GM19397 (cell line): ENCODE measurements around the gene PYGM.
A peak's percentile ranks its signal among the peaks of the same experiment; 100 is the strongest.

Experiments used
- ATAC-seq: cut with Tn5 transposase; IDR thresholded peaks from one replicate; pipeline ENCODE4 v1.9.1; 2021; ENCODE audit warnings: mild to moderate bottlenecking, moderate library complexity; ENCODE audit not compliant: unreplicated experiment

PYGM gene

DNA sequence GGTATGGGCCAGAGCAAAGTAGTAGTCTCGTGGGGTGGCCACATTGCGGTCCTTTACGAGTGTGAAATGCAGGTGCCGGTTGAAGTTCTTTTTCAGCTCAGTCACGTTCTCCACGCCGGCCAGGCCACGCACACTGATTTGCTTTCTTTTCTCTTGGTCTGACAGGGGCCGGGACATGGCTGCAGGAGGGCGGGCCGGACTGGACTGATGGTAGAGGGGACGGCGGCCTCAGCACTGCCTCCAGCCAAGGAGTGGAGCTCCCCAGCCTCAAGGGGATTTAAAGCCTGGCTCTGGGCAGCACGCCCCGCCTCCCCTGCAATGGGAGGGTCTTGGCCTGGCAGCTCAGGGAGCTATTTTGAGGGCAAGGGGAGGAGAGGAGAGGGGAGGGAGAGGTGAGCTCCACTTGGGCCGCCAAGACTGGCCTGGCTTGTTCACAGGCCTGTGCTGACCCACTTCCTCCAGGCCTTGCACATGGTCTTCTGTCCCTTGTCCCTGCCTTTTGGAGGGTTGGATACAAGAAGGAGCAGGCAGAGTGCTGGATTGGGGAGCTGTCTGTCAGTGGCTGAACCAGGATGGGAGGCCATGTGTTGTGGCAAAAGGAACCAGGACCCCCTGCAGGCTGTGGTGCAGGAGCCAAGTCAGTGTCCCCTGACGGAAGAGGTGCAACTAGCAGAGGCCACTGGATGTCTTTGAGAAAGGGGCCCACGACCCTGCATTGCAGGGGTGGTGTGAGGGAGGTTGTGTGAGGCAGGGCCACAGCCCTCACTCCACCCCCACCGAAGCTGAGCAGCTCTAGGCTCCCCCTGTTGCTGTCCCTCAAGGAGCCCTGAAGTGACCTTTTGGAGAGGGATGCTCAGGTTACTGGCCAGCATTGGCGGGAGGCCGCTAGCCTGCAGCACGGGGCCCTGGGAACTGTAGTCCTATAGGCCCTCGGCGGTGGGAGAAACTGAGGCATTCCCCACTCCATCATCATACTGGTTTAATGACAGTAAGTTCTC, at the start of gene PYGM:
PYGM (minus strand) TSS at position 253 of the 998 bp plus-strand sequence; CDS start at position 177, 76 bp downstream.
- ATAC-seq = no peak

DNA sequence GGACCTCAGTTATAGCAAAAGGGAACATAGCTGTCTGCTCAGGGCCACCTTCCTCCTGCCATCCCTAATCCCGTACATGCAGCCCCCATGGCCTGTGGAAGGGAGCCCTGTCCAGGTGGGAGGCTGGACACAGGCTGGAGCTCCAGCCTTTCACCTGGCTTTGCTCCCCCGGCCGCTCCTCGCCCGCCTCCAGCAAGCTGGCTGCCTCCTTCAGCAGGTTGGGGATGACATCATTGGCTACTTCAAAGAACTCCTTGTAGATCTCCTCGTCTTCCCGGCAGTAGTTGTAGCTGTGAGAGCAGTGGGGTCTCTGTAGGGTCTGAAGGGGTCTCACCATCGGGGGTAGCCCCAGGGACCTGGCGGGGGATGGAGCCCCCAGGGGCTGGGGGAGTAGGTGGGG, 45.7 kb upstream of the PYGM start:
- ATAC-seq = no peak

DNA sequence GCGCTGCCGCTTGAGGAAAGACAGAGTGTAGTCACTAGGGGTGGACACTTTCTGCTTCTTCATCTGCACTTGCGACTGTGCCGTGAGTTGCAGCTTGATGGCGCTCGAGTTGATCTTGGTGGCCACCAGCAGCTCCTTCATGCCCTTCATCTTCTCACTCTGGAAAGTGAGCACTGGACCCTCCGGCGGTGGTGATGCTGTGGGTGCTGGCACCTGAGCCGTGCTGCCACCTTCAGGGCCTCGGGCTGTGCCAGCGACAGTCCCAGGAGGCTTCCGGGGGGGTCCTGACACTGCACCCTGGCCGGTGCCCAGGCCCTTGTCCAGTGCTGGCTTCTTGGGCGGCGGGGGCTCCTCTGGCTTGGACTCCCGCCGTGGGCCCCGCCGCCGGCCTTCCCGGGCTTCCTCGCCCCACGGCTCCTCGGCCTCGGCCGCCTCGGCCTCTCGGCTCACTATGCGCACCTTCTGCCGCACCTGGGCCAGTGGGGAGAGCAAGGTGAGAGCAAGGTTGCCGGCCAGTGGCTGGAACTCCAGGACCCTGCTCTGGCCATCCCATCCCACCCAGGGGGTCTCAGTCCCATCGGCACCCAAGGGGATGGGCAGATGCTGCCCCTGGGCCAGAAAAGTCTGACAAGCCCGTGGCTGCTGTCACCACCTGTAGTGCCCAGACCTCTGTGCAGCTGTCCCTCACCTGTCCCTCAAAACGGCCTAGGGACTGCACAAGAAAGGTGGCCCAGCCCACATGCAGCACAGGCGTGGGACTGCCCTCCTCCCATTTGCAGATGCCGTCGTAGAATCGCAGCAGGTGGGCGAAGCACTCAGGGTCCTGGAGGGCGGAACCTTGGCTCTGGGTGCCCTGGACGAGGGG, 44.8 kb upstream of the PYGM start:
- no peak for ATAC-seq

DNA sequence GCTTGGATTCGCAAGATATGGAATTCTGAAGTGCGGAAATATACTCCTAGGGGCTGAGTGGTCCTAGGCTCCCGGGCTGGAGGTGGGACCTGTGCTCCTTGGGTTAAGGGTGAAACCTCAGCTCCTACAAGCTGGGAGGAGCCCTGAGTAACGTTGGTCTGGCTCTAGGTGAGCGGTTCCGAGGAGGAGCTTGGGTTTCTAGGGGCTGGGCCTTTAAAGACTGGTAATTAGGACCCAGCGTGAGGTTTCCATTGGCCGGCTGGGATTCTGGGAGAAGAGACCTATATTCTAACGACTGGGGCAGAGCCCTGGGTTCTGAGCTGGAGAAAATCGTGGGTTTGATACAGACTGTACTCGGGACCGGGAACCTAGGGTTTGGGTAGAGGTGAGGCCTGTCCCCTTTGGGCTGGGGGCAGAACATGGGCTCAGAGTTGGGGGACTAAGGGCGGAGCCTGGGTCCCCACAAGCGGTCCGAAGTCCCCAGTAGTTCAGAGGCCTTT, 44.1 kb upstream of the PYGM start:
- no peak for ATAC-seq

DNA sequence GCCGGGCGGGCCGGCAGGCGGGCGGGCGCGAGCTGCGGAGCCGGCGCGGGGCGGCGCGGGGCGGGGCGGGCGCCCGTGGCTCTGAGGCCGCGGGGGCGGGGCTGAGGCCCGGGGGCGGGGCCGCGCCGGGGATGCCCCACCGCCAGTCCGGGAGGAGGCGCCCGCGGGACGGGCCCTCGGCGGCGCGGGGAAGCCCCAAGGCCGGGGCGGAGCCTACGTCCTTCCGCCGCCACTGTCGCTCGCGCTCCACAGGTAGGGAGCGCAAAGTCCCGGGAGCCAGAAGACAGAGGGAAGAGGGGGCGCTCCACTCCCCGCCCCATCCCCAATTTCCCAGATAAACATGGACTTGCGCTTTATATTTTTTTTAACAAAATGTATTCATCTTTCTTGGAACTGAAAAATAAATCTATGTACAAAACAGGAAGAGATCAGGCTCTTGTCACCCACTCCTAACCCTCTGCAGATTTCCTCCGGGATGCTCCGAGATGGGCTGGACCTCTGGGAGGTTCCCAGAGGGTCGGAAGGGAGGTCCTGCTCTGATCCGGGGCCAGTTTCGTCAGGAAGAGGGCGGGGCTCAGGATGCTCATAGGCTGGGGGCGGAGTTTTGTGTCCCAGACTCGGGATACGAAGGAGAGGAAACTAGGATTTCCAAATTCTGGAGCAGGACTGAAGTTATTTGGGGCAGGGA, 43.5 kb upstream of the PYGM start, which contains the start of gene MAP4K2:
MAP4K2 (minus strand) TSS at position 57 of the 688 bp plus-strand sequence. CDS start 65 bp downstream, outside the sequence.
- ATAC-seq = peak; percentile 54

DNA sequence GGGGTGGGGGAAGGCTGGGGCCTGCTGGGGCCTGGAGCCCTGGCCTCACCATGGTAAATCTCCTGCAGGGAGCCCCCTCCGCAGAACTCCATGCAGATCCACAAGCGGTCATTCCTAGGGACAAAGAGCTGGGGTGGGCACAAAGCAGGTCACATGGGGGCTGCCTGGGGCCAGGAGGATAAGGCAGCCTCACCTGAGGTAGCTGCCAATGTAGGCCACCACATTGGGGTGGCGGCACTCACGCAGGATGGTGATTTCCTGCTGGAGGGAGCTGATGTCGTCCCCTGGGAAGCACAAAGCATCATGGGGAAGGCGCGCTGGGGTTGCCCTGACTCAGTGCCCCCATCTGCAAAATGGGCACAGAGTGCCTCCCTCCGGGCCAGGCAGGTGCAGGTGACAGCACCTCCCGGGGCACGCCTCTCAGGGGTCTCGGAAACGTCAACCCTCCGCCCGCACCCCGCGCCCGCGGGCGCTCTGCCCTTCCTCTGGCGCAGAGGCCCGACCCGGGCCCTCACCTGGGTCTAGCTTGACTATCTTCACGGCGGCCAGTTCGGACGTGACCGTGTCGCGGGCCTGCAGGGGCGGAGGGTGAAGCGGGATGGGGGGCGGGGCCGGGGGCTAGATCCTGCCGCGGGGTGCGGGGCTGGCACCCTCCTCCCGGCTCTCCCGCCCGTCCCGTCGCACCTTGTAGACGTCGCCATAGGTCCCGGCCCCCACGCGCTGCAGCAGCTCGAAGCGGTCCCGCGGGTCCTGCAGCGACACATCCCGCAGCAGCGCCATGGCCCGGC, 42.8 kb upstream of the PYGM start:
- ATAC-seq = peak; percentile 15

DNA sequence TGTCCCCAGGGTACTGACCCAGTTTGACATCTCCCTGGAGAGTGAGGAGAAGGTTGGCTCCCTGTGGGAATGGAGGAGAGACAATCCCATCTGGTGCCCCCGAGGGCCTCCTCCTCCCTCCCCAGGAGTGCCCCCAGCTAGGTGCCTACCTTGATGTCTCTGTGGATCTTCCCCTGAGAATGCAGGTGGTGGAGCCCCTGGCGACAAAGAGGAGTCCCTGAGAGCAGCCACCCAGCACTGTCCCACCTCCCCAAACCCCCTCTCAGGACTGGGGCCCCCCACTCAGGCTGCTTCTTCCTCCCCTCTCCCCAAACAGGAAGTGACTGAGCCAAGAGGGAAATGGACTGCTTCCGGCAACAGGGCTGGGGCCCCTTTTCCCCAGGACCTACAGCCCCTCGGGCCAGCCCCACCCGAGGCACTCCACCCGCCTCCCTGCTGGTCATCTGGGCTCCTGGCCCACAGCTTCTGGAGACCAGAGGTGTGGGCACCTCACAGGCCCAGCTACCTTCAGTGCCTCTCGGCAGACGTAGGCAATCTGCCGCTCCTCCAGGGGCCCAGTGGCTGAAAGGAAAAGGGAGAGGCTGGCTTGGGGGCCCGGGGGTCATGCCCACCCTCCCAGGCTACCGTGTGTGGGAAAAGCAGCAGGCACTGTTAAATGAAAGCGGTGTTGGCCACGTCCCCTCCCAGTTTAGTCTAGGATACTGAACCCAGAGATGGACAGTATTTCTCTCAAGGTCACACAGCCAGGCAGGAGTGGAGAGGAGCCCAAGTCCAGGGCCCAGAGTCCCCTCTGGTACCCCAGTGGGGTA, 42.0 kb upstream of the PYGM start:
- ATAC-seq = no peak

DNA sequence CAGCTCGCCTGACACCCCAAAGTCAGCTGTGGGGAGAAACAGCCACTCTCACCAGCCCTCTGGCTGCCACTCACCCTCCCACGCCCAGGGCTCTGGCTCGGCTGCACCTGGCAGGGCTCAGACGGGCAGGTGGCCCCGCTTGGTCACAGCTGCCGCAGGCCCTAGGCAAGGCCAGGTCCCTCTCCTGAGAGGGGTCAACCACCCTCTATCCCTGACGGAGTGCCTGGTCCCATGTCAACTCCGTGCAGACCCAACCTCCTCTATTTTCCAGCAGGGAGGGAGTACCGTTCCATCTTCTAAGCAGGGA, 41.3 kb upstream of the PYGM start:
- no peak for ATAC-seq

DNA sequence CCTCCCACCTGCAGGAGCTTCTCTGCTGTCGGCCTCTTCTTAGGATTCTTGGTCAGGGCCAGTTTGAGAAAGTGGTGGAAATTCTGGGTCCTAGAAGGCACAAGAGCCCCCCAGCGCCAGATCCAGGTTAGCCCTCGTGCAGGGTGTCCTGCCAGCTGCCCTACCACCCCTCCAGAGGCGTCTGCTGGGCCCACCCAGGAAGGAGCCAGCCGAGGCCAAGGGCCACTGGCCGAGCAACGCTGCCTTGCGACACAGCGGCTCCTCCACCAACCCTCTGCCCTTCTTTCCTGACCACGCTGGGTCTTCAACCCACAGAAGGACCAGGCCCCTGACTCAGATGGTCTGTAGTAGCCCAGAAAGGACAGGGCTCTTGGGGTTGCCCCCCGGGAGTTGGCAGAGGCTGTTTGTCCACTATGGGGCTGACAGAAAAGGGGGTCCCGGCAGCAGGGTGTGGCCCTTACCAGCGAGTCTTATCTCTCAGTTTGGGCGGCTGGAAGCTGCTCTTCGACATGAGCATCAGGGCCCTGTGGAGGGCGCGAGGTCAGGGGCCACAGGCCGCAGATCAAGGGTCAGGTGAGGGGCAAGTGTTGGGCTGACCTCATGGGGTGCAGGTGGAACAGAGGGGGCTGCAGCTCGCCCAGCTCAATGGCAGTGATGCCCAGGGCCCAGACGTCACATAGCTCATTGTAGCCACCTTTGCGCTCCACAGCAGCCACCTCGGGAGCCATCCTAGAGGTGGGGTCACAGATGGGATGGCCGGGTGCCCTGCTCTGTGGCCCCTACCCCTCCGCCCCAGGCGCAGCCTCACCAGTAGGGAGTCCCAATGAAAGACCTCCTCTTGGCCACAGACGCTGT, 40.8 kb upstream of the PYGM start:
- no peak for ATAC-seq

DNA sequence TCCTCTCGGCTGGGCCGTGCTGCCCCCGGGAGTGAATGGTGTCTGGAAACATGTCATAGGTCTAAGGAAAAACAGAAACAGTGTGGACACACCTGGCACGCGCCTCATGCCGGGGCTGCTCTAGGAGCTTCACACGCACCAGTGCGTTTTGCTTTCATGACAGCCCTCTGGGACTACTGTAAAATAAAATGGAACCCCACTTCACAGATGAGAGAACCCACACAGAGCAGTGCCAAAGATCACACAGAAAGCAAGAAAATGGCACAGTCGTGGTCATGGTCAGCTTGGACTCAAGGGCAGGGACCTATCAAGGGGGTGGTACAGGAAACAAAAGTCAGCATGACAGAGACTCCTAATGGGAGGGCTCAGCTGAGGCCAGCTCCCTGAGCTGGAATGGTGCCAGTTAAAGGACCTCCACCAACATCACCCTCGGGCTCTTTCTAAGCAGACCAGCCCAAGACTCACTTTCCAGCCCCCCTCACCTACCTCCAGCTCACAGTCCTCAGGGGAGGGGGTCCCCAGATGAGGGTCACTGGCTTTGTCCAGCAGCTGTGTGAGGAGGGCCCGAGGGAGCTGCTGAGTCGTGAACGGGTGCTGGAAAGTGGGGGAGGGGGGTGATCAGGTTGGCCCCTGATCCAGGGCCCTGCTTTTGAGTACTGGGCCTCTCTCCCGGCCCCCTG, 40.0 kb upstream of the PYGM start:
- no peak for ATAC-seq

DNA sequence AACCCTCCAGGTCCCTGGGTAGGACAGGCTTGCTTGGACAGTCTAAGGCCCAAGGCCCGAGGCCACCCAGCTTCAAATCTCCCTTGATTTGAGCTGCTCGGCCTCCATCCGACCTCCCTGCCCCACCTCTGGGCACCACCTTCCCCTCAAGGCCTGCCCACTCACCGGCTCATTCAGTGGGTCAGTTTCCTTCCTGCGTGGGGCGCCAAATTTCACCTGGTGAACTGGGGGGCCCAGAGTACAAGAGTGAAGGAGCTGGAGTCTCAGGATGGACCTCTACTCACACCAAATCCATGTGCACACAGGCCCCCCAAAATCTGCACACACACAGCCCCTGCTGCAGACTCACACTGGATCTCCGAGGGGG, 39.5 kb upstream of the PYGM start:
- ATAC-seq = no peak

DNA sequence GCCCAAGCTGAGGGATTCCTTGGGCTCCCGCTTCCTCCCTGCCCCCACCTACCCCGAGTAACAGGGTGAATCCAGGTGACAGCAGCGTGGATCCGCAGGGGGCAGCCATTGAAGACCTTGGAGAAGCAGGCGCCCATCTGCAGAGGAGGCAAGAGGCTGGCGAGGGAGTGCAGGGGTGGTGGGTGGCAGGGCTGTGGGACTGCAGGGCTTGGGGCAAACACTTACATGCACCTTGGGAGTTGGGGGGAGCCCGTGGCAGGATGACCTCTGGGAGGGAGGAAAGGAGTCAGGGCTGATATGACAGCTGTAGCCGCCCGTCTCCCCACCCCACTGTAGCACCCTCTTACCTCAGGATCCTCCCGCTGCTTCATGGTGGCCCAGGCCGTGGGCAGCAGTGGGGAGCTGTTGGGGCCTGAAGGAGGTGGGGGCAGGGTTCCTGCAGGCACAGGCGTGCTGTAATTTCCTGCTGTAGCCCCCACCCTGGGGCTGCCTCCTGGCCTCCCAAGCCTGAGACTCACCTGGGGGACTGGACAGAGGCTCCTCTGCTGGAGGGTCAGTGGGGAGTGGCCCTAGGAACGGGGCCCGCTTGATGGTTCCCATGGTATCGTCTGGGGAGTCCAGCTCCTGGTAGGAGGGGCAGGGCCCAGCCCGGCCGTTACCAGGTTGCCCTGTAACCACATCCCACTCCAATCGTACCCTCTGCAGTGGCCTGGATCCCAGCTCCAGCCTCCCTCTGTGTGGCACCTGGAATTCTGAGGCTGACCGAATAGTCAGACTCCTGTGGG, 37.2 kb upstream of the PYGM start:
- ATAC-seq = no peak

DNA sequence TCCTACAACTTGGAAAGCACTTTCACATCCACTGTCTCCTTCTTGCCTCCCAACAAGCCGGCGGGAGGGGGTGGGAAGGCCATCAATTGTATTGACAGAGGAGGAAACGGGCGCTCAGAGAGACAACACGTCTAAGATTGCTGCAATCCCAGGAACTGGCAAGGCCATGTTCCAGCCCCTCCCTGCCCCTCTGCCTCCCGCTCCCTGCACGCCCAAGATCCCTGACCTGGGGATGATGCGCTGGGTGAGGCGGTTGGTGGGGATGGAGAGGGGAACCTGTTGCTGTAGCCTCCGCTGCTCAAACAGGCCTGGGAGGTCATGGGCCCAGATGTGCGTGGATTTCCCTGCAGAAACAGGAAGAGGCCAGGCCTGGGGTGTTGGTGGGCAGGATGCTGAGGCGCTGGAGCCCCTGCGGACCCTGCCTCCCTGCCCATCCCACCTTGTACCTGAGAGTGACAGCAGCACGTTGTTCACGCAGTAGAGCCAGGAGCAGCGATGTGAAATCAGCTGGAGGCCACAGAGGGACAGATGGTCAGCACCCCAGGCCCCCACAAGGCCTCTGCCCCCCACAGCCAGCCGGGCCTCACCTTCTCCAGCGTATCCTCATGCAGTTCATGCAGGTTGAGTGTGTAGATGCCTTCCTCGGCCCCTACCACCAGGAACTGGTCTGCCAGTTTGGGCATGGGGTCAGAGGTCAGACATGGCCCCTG, 36.4 kb upstream of the PYGM start:
- ATAC-seq = no peak

DNA sequence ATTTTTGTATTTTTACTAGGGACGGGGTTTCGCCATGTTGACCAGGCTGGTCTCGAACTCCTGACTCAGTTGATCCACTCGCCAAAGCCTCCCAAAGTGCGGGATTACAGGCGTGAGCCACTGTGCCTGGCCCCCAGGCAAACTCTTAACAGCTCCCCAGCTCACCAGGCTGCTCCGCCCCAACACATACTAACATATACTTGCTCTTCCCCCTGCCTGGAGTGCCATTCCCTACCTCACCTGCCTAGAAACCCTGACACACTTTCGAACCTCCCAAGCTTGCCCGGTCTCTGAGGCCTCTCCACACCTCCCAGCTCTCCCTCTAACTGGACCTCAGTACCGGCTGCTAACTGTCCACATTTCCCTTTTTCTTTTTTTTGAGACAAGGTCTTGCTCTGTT, 34.8 kb upstream of the PYGM start:
- no peak for ATAC-seq

DNA sequence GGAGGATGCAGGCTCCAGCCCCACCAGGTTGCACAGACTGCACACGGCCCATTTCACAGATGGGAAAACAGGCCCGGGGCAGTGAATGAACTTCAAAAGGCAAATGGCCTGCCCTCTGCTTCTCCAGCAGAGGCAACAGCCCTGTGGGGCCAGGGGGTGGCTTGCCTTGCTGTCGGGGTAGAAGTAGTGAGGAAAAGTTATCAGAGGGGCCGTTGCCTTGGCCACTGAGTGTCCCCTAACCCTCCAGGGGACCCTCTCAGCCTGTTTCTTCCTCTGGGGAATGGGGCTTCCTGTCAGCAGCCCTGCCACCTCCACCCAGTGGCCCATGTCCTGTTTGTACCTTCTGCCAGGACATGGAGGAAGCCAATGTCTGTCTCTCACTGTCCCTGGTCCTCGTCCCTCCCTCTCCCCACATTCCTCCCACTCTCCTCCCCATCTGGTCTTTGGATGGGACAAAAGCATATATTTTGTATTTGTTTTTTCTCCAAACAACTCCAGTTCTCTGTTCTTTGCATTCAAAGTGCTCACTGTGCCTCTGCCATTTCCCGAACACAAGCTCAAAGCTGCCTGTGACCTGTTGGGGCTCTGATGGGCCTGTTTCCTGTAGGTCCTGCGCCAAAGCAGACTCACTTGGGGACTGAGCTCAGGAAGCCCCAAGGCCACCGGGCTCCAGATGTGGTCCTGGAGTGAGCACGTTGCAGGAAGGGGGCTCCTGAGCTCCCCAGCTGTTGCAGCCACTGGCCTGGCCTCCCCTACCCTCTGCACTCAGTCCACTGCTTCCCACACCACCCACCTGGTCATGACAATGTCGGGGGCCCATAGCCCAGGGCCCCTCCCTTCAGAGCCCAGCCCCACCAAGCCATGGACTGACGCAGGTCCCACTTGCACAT, 33.7 kb upstream of the PYGM start:
- no peak for ATAC-seq

DNA sequence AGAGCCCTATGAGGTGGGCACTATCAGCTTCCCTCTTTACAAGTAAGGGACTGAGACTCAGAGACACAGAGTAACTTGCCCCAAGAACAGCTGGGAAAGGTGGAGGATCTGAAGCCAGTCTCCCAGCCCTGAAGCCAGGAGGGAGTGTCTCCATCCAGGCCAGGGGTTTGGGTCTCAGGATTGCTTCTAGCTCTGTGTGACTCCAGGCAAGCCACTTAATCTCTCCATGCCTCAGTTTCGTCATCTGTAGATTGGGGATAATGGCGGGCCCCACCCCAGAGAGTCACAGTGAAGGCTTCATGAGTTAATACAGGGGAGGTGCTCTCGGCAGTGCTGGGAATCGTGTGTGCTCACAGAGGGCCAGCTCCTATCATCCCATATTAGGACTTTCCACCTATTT, 32.7 kb upstream of the PYGM start:
- ATAC-seq = no peak
